Measurements from ENCODE around the gene SLC35E1. TPM values are rescaled to one million over a fixed set of nuclear protein-coding genes. Genes with fewer than 3 reads are reported as not detected.

The SLC35E1 gene
- total RNA-seq, 2 experiments from 2014 or later, result 42.0 to 46.0 TPM

- peaks cover 60% of the 10 kb centered on the region for H3K4me1 Mint-ChIP-seq (ENCODE audit: low read depth)
- no peaks in the 10 kb centered on the region for H3K27me3 Mint-ChIP-seq
- POLR2A ChIA-PET, result no interaction called here
- CTCF ChIA-PET, result interaction anchor here (0.7 kb wide), 1 partner anchor 170 kb away, joined by 3 read pairs; no protein-coding TSS in a partner anchor
- no peaks in the 10 kb centered on the region for H3K36me3 Mint-ChIP-seq
- H3K4me3 Mint-ChIP-seq, result no peak overlapping the region
- H3K9me3 Mint-ChIP-seq, result no peaks in the 10 kb centered on the region
- intact Hi-C loops (cut with micrococcal nuclease), result no loop called here
- DNase-seq, result no peak
- no peak overlapping the region for H3K27ac Mint-ChIP-seq
Measured at GRCh38 chr19:16609511-16610200, 37.4 kb upstream of the SLC35E1 start.

- CTCF ChIA-PET, result no interaction called here
- no peak overlapping the region for H3K27ac Mint-ChIP-seq
- no peaks in the 10 kb centered on the region for H3K9me3 Mint-ChIP-seq
- H3K4me1 Mint-ChIP-seq (ENCODE audit: low read depth), result peaks cover 56% of the 10 kb centered on the region
- no peaks in the 10 kb centered on the region for H3K27me3 Mint-ChIP-seq
- intact Hi-C loops (cut with micrococcal nuclease), result no loop called here
- H3K4me3 Mint-ChIP-seq, result no peak overlapping the region
- no peak for DNase-seq
- POLR2A ChIA-PET, result no interaction called here
- H3K36me3 Mint-ChIP-seq, result no peaks in the 10 kb centered on the region
Measured at GRCh38 chr19:16608290-16608739, 36.1 kb upstream of the SLC35E1 start.

- Mint-ChIP-seq H3K27me3 (no peaks in the 10 kb centered on the region), H3K9me3 (no peaks in the 10 kb centered on the region), H3K27ac (no peak overlapping the region), H3K4me3 (no peak overlapping the region), H3K36me3 (no peaks in the 10 kb centered on the region), H3K4me1 (ENCODE audit: low read depth) (peaks cover 54% of the 10 kb centered on the region)
- no peak for DNase-seq
- CTCF ChIA-PET, result interaction anchor here (0.7 kb wide), 1 partner anchor 21 kb away, joined by 3 read pairs; no protein-coding TSS in a partner anchor
- intact Hi-C loops (cut with micrococcal nuclease), result no loop called here
- POLR2A ChIA-PET, result no interaction called here
Measured at GRCh38 chr19:16607819-16608218, 35.6 kb upstream of the SLC35E1 start.

DNA sequence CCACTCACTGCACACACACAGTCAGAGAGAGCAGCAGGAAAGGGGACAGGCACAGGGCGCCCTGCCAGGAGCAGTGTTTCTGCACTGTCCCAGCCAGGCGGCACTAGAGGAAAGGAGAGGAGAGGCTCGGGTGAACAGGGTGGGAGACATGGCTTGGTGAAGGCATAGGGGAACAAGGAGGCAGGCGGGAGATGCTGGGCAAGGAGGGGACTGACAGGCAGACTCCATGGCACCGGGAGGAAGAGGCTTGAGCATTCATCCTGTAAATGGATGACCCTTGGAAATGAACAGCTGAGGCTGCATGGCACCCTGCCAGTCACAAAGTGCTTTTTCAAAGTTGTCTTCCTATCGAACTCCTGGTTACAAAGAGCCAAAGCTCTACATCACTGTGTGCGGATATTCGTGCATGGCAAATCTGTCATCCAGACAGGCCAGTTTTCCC, 33.4 kb upstream of the SLC35E1 start:
- no peak overlapping the region for H3K27ac Mint-ChIP-seq
- H3K9me3 Mint-ChIP-seq, result no peaks in the 10 kb centered on the region

GRCh38 chr19:16605115-16605514, 32.9 kb upstream of the SLC35E1 start:
- Mint-ChIP-seq H3K9me3 (no peaks in the 10 kb centered on the region), H3K27me3 (no peaks in the 10 kb centered on the region), H3K4me3 (no peak overlapping the region), H3K36me3 (no peaks in the 10 kb centered on the region), H3K27ac (no peak overlapping the region), H3K4me1 (ENCODE audit: low read depth) (peaks cover 41% of the 10 kb centered on the region)
- intact Hi-C loops (cut with micrococcal nuclease), result no loop called here
- ChIA-PET CTCF (no interaction called here), POLR2A (no interaction called here)
- no peak for DNase-seq

More for the DNA sequence above, 33.4 kb upstream of the SLC35E1 start:
- Mint-ChIP-seq H3K27me3 (no peaks in the 10 kb centered on the region), H3K4me3 (no peak overlapping the region), H3K36me3 (no peaks in the 10 kb centered on the region), H3K4me1 (ENCODE audit: low read depth) (peaks cover 43% of the 10 kb centered on the region)
- DNase-seq, result no peak
- CTCF ChIA-PET, result no interaction called here
- POLR2A ChIA-PET, result no interaction called here
- intact Hi-C loops (cut with micrococcal nuclease), result no loop called here

DNA sequence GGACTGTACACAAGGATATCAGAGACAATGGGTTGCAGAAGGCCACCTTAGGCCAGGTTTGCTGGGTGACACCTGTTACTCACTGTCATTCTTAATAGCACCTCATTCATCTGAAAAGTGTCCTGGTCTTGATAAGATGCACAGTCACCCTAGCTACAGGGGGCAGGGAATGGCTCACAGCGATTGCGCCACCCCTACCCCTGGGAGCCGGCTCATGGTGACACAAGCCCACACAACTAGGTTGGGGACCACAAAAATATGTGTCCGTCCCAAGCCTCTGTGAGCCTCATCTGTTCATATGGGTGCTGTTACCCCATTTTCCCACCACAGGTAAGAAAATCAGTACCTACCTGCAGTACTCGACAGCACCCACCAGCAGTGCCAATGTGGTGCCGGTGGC, 32.4 kb upstream of the SLC35E1 start:
- ChIA-PET POLR2A (no interaction called here), CTCF (interaction anchor here (1.0 kb wide), 1 partner anchor 17 kb away, joined by 3 read pairs; no protein-coding TSS in a partner anchor)
- intact Hi-C loops (cut with micrococcal nuclease), result no loop called here
- Mint-ChIP-seq H3K27me3 (no peaks in the 10 kb centered on the region), H3K4me3 (no peak overlapping the region), H3K4me1 (ENCODE audit: low read depth) (peaks cover 41% of the 10 kb centered on the region), H3K9me3 (no peaks in the 10 kb centered on the region), H3K36me3 (no peaks in the 10 kb centered on the region), H3K27ac (no peak overlapping the region)
- DNase-seq, result no peak

GRCh38 chr19:16603090-16603489, 30.9 kb upstream of the SLC35E1 start:
- no peak for DNase-seq
- peaks cover 42% of the 10 kb centered on the region for H3K4me1 Mint-ChIP-seq (ENCODE audit: low read depth)
- POLR2A ChIA-PET, result no interaction called here
- no peak overlapping the region for H3K4me3 Mint-ChIP-seq
- H3K36me3 Mint-ChIP-seq, result no peaks in the 10 kb centered on the region
- no peak overlapping the region for H3K27ac Mint-ChIP-seq
- intact Hi-C loops (cut with micrococcal nuclease), result no loop called here
- no peaks in the 10 kb centered on the region for H3K9me3 Mint-ChIP-seq
- no peaks in the 10 kb centered on the region for H3K27me3 Mint-ChIP-seq
- CTCF ChIA-PET, result no interaction called here

- Mint-ChIP-seq H3K27ac (no peak overlapping the region), H3K4me1 (ENCODE audit: low read depth) (peaks cover 39% of the 10 kb centered on the region), H3K4me3 (no peak overlapping the region), H3K36me3 (no peaks in the 10 kb centered on the region), H3K9me3 (no peaks in the 10 kb centered on the region), H3K27me3 (no peaks in the 10 kb centered on the region)
- ChIA-PET CTCF (interaction anchor here (0.6 kb wide), 1 partner anchor 660 kb away, joined by 3 read pairs; no protein-coding TSS in a partner anchor), POLR2A (interaction anchor here (0.6 kb wide), 1 partner anchor 137 kb away, joined by 4 read pairs; no protein-coding TSS in a partner anchor)
- intact Hi-C loops (cut with micrococcal nuclease), result no loop called here
- DNase-seq, result no peak
Measured at GRCh38 chr19:16601378-16602052, 29.3 kb upstream of the SLC35E1 start.

DNA sequence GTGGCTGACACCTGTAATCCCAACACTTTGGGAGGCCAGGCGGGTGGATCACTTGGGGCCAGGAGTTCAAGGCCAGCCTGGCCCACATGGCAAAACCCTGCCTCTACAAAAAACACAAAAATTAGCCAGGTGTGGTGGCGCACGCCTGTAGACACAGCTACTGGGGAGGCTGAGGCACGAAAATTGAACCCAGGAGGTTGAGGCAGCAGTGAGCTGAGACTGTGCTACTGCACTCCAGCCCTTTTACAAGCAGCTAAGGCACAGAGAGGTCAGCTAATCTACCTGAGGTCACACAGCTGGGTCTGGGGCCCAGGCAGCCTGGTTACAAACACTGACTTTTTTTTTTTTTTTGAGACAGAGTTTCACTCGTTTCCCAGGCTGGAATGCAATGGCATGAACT, 28.6 kb upstream of the SLC35E1 start:
- ChIA-PET POLR2A (interaction anchor here (1.5 kb wide), 1 partner anchor 16 kb away, joined by 4 read pairs; no protein-coding TSS in a partner anchor), CTCF (no interaction called here)
- DNase-seq, result no peak
- intact Hi-C loops (cut with micrococcal nuclease), result no loop called here
- Mint-ChIP-seq H3K27ac (no peak overlapping the region), H3K4me1 (ENCODE audit: low read depth) (peaks cover 42% of the 10 kb centered on the region), H3K36me3 (no peaks in the 10 kb centered on the region), H3K4me3 (no peak overlapping the region), H3K9me3 (no peaks in the 10 kb centered on the region), H3K27me3 (no peaks in the 10 kb centered on the region)

- intact Hi-C loops (cut with micrococcal nuclease), result no loop called here
- Mint-ChIP-seq H3K4me3 (no peak overlapping the region), H3K4me1 (ENCODE audit: low read depth) (peaks cover 42% of the 10 kb centered on the region), H3K36me3 (no peaks in the 10 kb centered on the region), H3K27ac (no peak overlapping the region), H3K9me3 (no peaks in the 10 kb centered on the region), H3K27me3 (no peaks in the 10 kb centered on the region)
- POLR2A ChIA-PET, result interaction anchor here (1.5 kb wide), 1 partner anchor 15 kb away, joined by 4 read pairs; no protein-coding TSS in a partner anchor
- CTCF ChIA-PET, result no interaction called here
- no peak for DNase-seq
Measured at GRCh38 chr19:16599655-16600346, 27.6 kb upstream of the SLC35E1 start.

- H3K27ac Mint-ChIP-seq, result no peak overlapping the region
- peaks cover 47% of the 10 kb centered on the region for H3K4me1 Mint-ChIP-seq (ENCODE audit: low read depth)
- intact Hi-C loops (cut with micrococcal nuclease), result no loop called here
- H3K4me3 Mint-ChIP-seq, result no peak overlapping the region
- POLR2A ChIA-PET, result no interaction called here
- no peaks in the 10 kb centered on the region for H3K9me3 Mint-ChIP-seq
- no peaks in the 10 kb centered on the region for H3K36me3 Mint-ChIP-seq
- no peak for DNase-seq
- H3K27me3 Mint-ChIP-seq, result no peaks in the 10 kb centered on the region
- CTCF ChIA-PET, result no interaction called here
Measured at GRCh38 chr19:16598848-16599247, 26.6 kb upstream of the SLC35E1 start.

GRCh38 chr19:16596399-16596798, 24.2 kb upstream of the SLC35E1 start:
- H3K27ac Mint-ChIP-seq, result peak overlapping the region; percentile 20
- no peak for DNase-seq
- peaks cover 55% of the 10 kb centered on the region for H3K4me1 Mint-ChIP-seq (ENCODE audit: low read depth)
- no peaks in the 10 kb centered on the region for H3K36me3 Mint-ChIP-seq
- no peak overlapping the region for H3K4me3 Mint-ChIP-seq
- CTCF ChIA-PET, result no interaction called here
- no peaks in the 10 kb centered on the region for H3K27me3 Mint-ChIP-seq
- intact Hi-C loops (cut with micrococcal nuclease), result no loop called here
- no peaks in the 10 kb centered on the region for H3K9me3 Mint-ChIP-seq
- POLR2A ChIA-PET, result no interaction called here

Measured in activated CD4-positive, alpha-beta memory T cell treated with anti-CD3 and anti-CD28 coated beads for 36 hours (primary cell).